GM12878 (cell line): ENCODE data around the gene PTAFR. TPM values are rescaled to one million over a fixed set of nuclear protein-coding genes. Genes with fewer than 3 reads are reported as not detected.
A peak's percentile ranks its signal among the peaks of the same experiment; 100 is the strongest.

Source experiments
- ATAC-seq: fragments of 200-7000 bp; cut with Tn5 transposase; 3 replicates; pipeline ENCODE4 v1.9.1; 2020; ENCODE audit warnings: mild to moderate bottlenecking, moderate library complexity
- BruUV-seq: library from RNA; stranded (reverse); fragments of 400-500 nt; replicated peaks from 2 replicates; lab custom pipeline; 2021; lab: Mats Ljungman, UMichigan
- CTCF ChIA-PET: fragments of 300-600 bp; sonication (Branson Sonifier 250); formaldehyde crosslinking; extraction: SDS; loops from one replicate; lab custom pipeline; 2021; ENCODE audit warnings: inconsistent platforms; lab: Yijun Ruan, JAX
- POLR2A ChIA-PET: fragments of 350-600 bp; formaldehyde crosslinking; extraction: SDS; loops from one replicate; lab custom pipeline; 2021; ENCODE audit warnings: inconsistent platforms; lab: Charles Lee
- RAD21 ChIA-PET: fragments of 300-600 bp; sonication (Branson Sonifier 250); formaldehyde crosslinking; loops from one replicate; lab custom pipeline; 2023; ENCODE audit warnings: antibody characterized with exemption; ENCODE audit not compliant: unreplicated experiment; lab: Charles Lee
- SMC1A ChIA-PET: fragments of 300-600 bp; sonication (Branson Sonifier 250); formaldehyde crosslinking; loops from one replicate; lab custom pipeline; 2023; ENCODE audit not compliant: unreplicated experiment, uncharacterized antibody; lab: Charles Lee
- DNase-seq: peaks from one replicate; pipeline ENCODE4 v3.0.0-alpha.2; 2011; ENCODE audit warnings: low read depth, low spot score
- FAIRE-seq: peaks from 3 replicates; lab custom pipeline; 2011; peaks lifted over from hg19 to GRCh38; lab: Jason Lieb, UNC
- H2AFZ ChIP-seq: 2 replicates; pipeline ENCODE4 v1.6.0; 2011; ENCODE audit warnings: low read depth, low read length, control low read depth; ENCODE audit not compliant: control insufficient read depth
- H3K27ac ChIP-seq: 2 replicates; pipeline ENCODE4 v1.5.1; 2011; ENCODE audit warnings: control low read depth; ENCODE audit not compliant: control insufficient read depth, insufficient read depth
- H3K27me3 ChIP-seq, 2 experiments: replicated peaks in 1 of 2; 2 replicates each; pipeline versions ENCODE4 v1.6.0 to v1.6.1; 2011; ENCODE audit warnings: low read length in 1 of 2; ENCODE audit not compliant: control insufficient read depth in 2 of 2, insufficient read depth in 2 of 2
- H3K36me3 ChIP-seq, 2 experiments: 2 replicates each; pipeline ENCODE4 v1.5.1; 2011; ENCODE audit warnings: low read length in 1 of 2; ENCODE audit not compliant: control insufficient read depth in 2 of 2, insufficient read depth in 2 of 2
- H3K4me1 ChIP-seq: 2 replicates; pipeline ENCODE4 v1.6.1; 2011; ENCODE audit warnings: mild to moderate bottlenecking, low read length, moderate library complexity, mixed read lengths; ENCODE audit not compliant: control insufficient read depth, insufficient read depth
- H3K4me2 ChIP-seq: 2 replicates; pipeline ENCODE4 v1.6.0; 2011; ENCODE audit warnings: control low read depth; ENCODE audit not compliant: control insufficient read depth, insufficient read depth
- H3K4me3 ChIP-seq: fragments of 200-600 bp; sonication (generic); 2 replicates; pipeline ENCODE4 v1.5.1; 2016
- H3K79me2 ChIP-seq: 2 replicates; pipeline ENCODE4 v1.6.0; 2011; ENCODE audit warnings: low read length; ENCODE audit not compliant: control insufficient read depth, insufficient read depth
- H3K9ac ChIP-seq: 2 replicates; pipeline ENCODE4 v1.8.0; 2011; ENCODE audit warnings: low read length, control low read depth, mixed read lengths; ENCODE audit not compliant: control insufficient read depth, insufficient read depth
- H3K9me3 ChIP-seq: replicated peaks from 3 replicates; pipeline ENCODE4 v1.5.1; 2011; ENCODE audit warnings: mild to moderate bottlenecking, low read length; ENCODE audit not compliant: control insufficient read depth, insufficient read depth
- H4K20me1 ChIP-seq: 2 replicates; pipeline ENCODE4 v1.6.0; 2011; ENCODE audit not compliant: control insufficient read depth, insufficient read depth
- FOXM1 ChIP-seq: IDR thresholded peaks from 2 replicates; pipeline ENCODE4 v1.6.1; 2012; ENCODE audit warnings: low read depth, mild to moderate bottlenecking, inconsistent platforms, low read length, moderate library complexity
- MTA3 ChIP-seq: IDR thresholded peaks from 2 replicates; pipeline ENCODE4 v1.6.1; 2012; ENCODE audit warnings: low read length, inconsistent platforms, borderline replicate concordance
- SRF ChIP-seq, 2 experiments: IDR thresholded peaks; 2 replicates each; pipeline ENCODE4 v1.6.1; 2011; ENCODE audit warnings: low read depth in 2 of 2, low read length in 2 of 2, mild to moderate bottlenecking in 1 of 2, moderate library complexity in 1 of 2
- WGBS: methylation state at CpG from one replicate; pipeline ENCODE4 v1.1.6; 2016; ENCODE audit warnings: low lambda C conversion rate; ENCODE audit not compliant: insufficient replicate concordance, insufficient coverage; ENCODE audit errors: missing lambda C conversion rate; 5-methylcytosine and 5-hydroxymethylcytosine counted together
- in situ Hi-C: fragments of 300-500 bp; cut with MboI; formaldehyde crosslinking; loops from 9 replicates; pipeline ENCODE4 v1.14.3; 2018; ENCODE audit warnings: mixed read lengths
- intact Hi-C: fragments of 100-400 bp; cut with micrococcal nuclease; formaldehyde crosslinking; loops from one replicate; pipeline ENCODE4 v1.14.2; 2022; ENCODE audit not compliant: unreplicated experiment
- polyA plus RNA-seq, 11 experiments: library from polyadenylated mRNA; depleted of rRNA in 4 of 11; unstranded in 6 of 11; stranded (reverse) in 5 of 11; fragments of >200 nt; fragmentation: Nextera tagmentation in 4 of 11; fragmentation: Illumina TruSeq in 1 of 11; extraction: Ambion mirVana in 4 of 11; extraction: Trizol in 1 of 11; gene quantifications; 1 replicate in 1 of 11; 2 replicates in 10 of 11; pipeline versions ENCODE4 v1.2.1 to v1.2.3, GENCODE V29; 2011 to 2016; ENCODE audit warnings: inconsistent platforms in 2 of 11, missing spikeins in 2 of 11, low read depth in 1 of 11
- total RNA-seq, 4 experiments: library from RNA; depleted of rRNA in 3 of 4; stranded (reverse); fragments of >200 nt in 3 of 4; fragmentation: Illumina TruSeq in 1 of 4; extraction: Trizol in 1 of 4; gene quantifications; 2 replicates each; pipeline versions ENCODE4 v1.2.1 to v1.2.3, GENCODE V29; 2013 to 2021
- TF ChIP-seq, protein P1 (sequence below): fragments of 150-350 bp; IDR thresholded peaks from 2 replicates; pipeline ENCODE4 v1.6.1; 2014; ENCODE audit warnings: mild to moderate bottlenecking, low read depth, low read length
- TF ChIP-seq, protein P2 (sequence below): IDR thresholded peaks from 2 replicates; pipeline ENCODE4 v1.6.1; 2012; ENCODE audit warnings: low read depth, low read length, improper control_type of control experiment
- TF ChIP-seq, protein P3 (sequence below): IDR thresholded peaks from 2 replicates; pipeline ENCODE4 v1.6.1; 2012; ENCODE audit warnings: improper control_type of control experiment, low read depth, low read length; ENCODE audit not compliant: insufficient replicate concordance

PTAFR gene
- total and polyA plus RNA-seq, 10 of the 15 experiments (the other 5 are each of a cell fraction or from before 2014, with no cell fraction given), result 17.5 to 251 (median 27.7) TPM

DNA sequence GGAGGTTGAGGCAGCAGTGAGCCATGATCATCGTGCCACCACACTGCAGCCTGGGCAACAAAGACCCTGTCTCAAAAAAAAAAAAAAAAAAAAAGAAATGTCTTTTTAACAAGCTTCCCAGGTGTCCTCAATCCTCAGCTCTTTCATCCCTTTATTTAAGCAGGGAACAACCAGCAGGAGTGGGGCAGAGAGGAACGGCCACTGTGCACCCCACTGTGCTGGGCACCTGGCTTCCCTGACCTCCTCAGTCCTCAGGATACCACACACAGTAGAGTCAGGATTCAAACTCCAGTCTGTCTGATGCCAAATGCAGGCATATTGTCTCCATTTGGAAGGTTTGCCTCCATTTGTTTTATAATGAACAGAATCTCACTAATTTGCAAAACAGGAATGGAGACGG lies 19.8 kb upstream of the PTAFR start:
- ChIA-PET SMC1A (interaction anchor here (0.7 to 22.7 kb wide), 10 partner anchors 9 to 153 kb away, joined by 3 to 445 read pairs (median 6); partner anchors contain the start of gene EYA3), CTCF (interaction anchor here (1.0 to 3.0 kb wide), 6 partner anchors 9 to 104 kb away, joined by 4 to 13 read pairs (median 6); partner anchors contain the start of gene PTAFR), RAD21 (interaction anchor here (0.6 to 1.5 kb wide), 7 partner anchors 9 to 704 kb away, joined by 3 to 5 read pairs (median 4); partner anchors contain the start of gene PTAFR), POLR2A (interaction anchor here (0.5 to 1.6 kb wide), 9 partner anchors 11 to 383 kb away, joined by 3 to 8 read pairs (median 4); partner anchors contain the start of gene PTAFR)
- H3K27me3 ChIP-seq, result no peaks in the 10 kb centered on the region
- WGBS, result 97% methylated on average over 2 of the region's 3 CpGs
- in situ Hi-C loops, result no loop called here
- H3K79me2 ChIP-seq, result no peaks in the 10 kb centered on the region
- peaks cover 14 to 20% of the 10 kb centered on the region in 2 experiments for H3K36me3 ChIP-seq
- H4K20me1 ChIP-seq, result no peaks in the 10 kb centered on the region
- no peak overlapping the region for H3K4me3 ChIP-seq
- H3K27ac ChIP-seq, result no peak overlapping the region
- H3K9ac ChIP-seq, result no peak overlapping the region
- no peak for DNase-seq
- H3K4me1 ChIP-seq, result peaks cover 43% of the 10 kb centered on the region
- H2AFZ ChIP-seq, result no peak overlapping the region
- intact Hi-C loops, result no loop called here
- TF ChIP-seq MTA3 (0 out of 2 replicates have a peak, but pooled peaks have one; percentile 9), FOXM1 (no peak)
- TF ChIP-seq, all 136 proteins: peak for 1
- FAIRE-seq (no peak), ATAC-seq (no peak)
- Histone ChIP-seq H3K4me2 (no peak overlapping the region), H3K9me3 (peaks cover 2% of the 10 kb centered on the region; the same call in 2 of the 3 replicates)
- BruUV-seq, result no TSS peak

DNA sequence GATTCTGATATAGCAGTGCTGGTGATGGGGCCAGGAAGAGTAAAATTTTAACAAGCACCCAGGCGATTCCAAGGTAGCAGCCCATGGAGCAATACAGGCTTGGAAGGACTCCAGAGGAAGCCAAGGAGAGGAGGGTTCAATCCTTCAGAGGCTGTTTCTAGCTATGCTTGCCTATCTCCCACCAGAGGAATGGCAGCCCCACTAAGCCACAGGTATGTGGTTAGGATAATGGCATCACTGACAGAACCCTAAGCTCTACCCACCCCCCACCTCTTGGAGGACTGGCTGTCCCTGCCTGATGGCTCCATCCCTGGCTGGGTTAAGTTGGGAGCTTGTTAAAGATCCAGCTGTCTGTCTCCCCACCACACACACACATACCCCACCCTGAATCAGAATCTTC lies 19.3 kb upstream of the PTAFR start:
- 100% methylated on average over 1 of the region's 1 CpG for WGBS
- peaks cover 38% of the 10 kb centered on the region for H3K4me1 ChIP-seq
- peaks cover 2% of the 10 kb centered on the region; the same call in 2 of the 3 replicates for H3K9me3 ChIP-seq
- no peak for ATAC-seq
- H3K4me3 ChIP-seq, result no peak overlapping the region
- RAD21 ChIA-PET, result interaction anchor here (0.6 to 1.5 kb wide), 4 partner anchors 8 to 107 kb away, joined by 3 to 4 read pairs (median 3); partner anchors contain the start of gene PTAFR
- H3K36me3 ChIP-seq, result peaks cover 11 to 15% of the 10 kb centered on the region in 2 experiments
- intact Hi-C loops, result no loop called here
- CTCF ChIA-PET, result interaction anchor here (1.0 to 3.0 kb wide), 7 partner anchors 9 to 104 kb away, joined by 4 to 13 read pairs (median 6); partner anchors contain the start of gene PTAFR
- POLR2A ChIA-PET, result interaction anchor here (0.7 to 1.8 kb wide), 5 partner anchors 11 to 1758 kb away, joined by 4 to 7 read pairs (median 5); no protein-coding TSS in a partner anchor
- no peak for DNase-seq
- in situ Hi-C loops, result no loop called here
- SMC1A ChIA-PET, result interaction anchor here (0.7 to 22.7 kb wide), 10 partner anchors 9 to 338 kb away, joined by 3 to 445 read pairs (median 6); partner anchors contain the start of gene EYA3
- BruUV-seq, result no TSS peak
- no peaks in the 10 kb centered on the region for H3K79me2 ChIP-seq
- no peak overlapping the region for H2AFZ ChIP-seq
- no peak for FAIRE-seq
- H3K27me3 ChIP-seq, result no peaks in the 10 kb centered on the region
- H3K27ac ChIP-seq, result no peak overlapping the region
- H3K9ac ChIP-seq, result no peak overlapping the region
- H4K20me1 ChIP-seq, result no peaks in the 10 kb centered on the region
- no peak overlapping the region for H3K4me2 ChIP-seq
- TF ChIP-seq, protein P1, sequence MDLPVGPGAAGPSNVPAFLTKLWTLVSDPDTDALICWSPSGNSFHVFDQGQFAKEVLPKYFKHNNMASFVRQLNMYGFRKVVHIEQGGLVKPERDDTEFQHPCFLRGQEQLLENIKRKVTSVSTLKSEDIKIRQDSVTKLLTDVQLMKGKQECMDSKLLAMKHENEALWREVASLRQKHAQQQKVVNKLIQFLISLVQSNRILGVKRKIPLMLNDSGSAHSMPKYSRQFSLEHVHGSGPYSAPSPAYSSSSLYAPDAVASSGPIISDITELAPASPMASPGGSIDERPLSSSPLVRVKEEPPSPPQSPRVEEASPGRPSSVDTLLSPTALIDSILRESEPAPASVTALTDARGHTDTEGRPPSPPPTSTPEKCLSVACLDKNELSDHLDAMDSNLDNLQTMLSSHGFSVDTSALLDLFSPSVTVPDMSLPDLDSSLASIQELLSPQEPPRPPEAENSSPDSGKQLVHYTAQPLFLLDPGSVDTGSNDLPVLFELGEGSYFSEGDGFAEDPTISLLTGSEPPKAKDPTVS, result no peak
- no peak for TF ChIP-seq SRF (IDR thresholded peaks at IDR 0.05; ENCODE audit: low read depth in 2 of 2, low read length in 2 of 2)
- TF ChIP-seq, protein P2, sequence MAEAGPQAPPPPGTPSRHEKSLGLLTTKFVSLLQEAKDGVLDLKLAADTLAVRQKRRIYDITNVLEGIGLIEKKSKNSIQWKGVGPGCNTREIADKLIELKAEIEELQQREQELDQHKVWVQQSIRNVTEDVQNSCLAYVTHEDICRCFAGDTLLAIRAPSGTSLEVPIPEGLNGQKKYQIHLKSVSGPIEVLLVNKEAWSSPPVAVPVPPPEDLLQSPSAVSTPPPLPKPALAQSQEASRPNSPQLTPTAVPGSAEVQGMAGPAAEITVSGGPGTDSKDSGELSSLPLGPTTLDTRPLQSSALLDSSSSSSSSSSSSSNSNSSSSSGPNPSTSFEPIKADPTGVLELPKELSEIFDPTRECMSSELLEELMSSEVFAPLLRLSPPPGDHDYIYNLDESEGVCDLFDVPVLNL, result no peak
- TF ChIP-seq, protein P3, sequence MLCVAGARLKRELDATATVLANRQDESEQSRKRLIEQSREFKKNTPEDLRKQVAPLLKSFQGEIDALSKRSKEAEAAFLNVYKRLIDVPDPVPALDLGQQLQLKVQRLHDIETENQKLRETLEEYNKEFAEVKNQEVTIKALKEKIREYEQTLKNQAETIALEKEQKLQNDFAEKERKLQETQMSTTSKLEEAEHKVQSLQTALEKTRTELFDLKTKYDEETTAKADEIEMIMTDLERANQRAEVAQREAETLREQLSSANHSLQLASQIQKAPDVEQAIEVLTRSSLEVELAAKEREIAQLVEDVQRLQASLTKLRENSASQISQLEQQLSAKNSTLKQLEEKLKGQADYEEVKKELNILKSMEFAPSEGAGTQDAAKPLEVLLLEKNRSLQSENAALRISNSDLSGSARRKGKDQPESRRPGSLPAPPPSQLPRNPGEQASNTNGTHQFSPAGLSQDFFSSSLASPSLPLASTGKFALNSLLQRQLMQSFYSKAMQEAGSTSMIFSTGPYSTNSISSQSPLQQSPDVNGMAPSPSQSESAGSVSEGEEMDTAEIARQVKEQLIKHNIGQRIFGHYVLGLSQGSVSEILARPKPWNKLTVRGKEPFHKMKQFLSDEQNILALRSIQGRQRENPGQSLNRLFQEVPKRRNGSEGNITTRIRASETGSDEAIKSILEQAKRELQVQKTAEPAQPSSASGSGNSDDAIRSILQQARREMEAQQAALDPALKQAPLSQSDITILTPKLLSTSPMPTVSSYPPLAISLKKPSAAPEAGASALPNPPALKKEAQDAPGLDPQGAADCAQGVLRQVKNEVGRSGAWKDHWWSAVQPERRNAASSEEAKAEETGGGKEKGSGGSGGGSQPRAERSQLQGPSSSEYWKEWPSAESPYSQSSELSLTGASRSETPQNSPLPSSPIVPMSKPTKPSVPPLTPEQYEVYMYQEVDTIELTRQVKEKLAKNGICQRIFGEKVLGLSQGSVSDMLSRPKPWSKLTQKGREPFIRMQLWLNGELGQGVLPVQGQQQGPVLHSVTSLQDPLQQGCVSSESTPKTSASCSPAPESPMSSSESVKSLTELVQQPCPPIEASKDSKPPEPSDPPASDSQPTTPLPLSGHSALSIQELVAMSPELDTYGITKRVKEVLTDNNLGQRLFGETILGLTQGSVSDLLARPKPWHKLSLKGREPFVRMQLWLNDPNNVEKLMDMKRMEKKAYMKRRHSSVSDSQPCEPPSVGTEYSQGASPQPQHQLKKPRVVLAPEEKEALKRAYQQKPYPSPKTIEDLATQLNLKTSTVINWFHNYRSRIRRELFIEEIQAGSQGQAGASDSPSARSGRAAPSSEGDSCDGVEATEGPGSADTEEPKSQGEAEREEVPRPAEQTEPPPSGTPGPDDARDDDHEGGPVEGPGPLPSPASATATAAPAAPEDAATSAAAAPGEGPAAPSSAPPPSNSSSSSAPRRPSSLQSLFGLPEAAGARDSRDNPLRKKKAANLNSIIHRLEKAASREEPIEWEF, result no peak
